Small intestine (tissue), 7 donors: ENCODE measurements around the gene OR4D6. TPM values are rescaled to one million over a fixed set of nuclear protein-coding genes. Genes with fewer than 3 reads are reported as not detected.

ENCODE experiments used
- DNase-seq, 2 donors: peaks; one replicate each; pipeline versions ENCODE4 v3.0.0 to v3.0.0-alpha.2; 2013
- FAIRE-seq: peaks from 2 replicates; lab custom pipeline; 2012; peaks lifted over from hg19 to GRCh38; lab: Jason Lieb, UNC
- H3K27ac ChIP-seq, 3 donors: one replicate each; pipeline ENCODE4 v1.5.1; 2013; ENCODE audit warnings: low read length in 2 of 3, mild to moderate bottlenecking in 2 of 3, control low read depth in 1 of 3, inconsistent platforms in 1 of 3, low read depth in 1 of 3, moderate library complexity in 1 of 3
- H3K27me3 ChIP-seq, 3 donors: one replicate each; pipeline ENCODE4 v1.6.1; 2013; ENCODE audit warnings: low read length in 3 of 3, inconsistent platforms in 1 of 3; ENCODE audit not compliant: control insufficient read depth in 3 of 3, insufficient read depth in 3 of 3
- H3K36me3 ChIP-seq, 3 donors: one replicate each; pipeline ENCODE4 v1.6.1; 2013; ENCODE audit warnings: low read length in 3 of 3, inconsistent platforms in 1 of 3, low read depth in 1 of 3, mild to moderate bottlenecking in 1 of 3, moderate library complexity in 1 of 3; ENCODE audit not compliant: control insufficient read depth in 3 of 3, insufficient read depth in 2 of 3
- H3K4me1 ChIP-seq, 3 donors: one replicate each; pipeline ENCODE4 v1.6.1; 2013; ENCODE audit warnings: low read length in 2 of 3, inconsistent platforms in 1 of 3, low read depth in 1 of 3, mild to moderate bottlenecking in 1 of 3, moderate library complexity in 1 of 3; ENCODE audit not compliant: control insufficient read depth in 3 of 3, insufficient read depth in 2 of 3
- H3K4me3 ChIP-seq, 3 donors: one replicate each; pipeline ENCODE4 v1.5.1; 2013; ENCODE audit warnings: low read length in 3 of 3, control low read depth in 1 of 3, inconsistent platforms in 1 of 3, low read depth in 1 of 3, mild to moderate bottlenecking in 1 of 3, moderate library complexity in 1 of 3
- H3K9me3 ChIP-seq, 2 donors: one replicate each; pipeline ENCODE4 v1.6.1; 2013; ENCODE audit warnings: low read depth in 1 of 2, low read length in 1 of 2; ENCODE audit not compliant: control insufficient read depth in 2 of 2, insufficient read depth in 1 of 2
- WGBS, 3 donors: extraction: QIAGEN DNeasy Blood & Tissue Kit; methylation state at CpG; one replicate each; pipeline ENCODE4 v1.1.7; 2013; 5-methylcytosine and 5-hydroxymethylcytosine counted together
- polyA plus RNA-seq, 4 donors: library from polyadenylated mRNA; stranded (reverse) in 3 of 4; unstranded in 1 of 4; fragments of 200-250 nt in 3 of 4; fragments of 120-200 nt in 1 of 4; gene quantifications; one replicate each; pipeline versions ENCODE4 v1.2.1 to v1.2.3, GENCODE V29; 2013
- donor health status: healthy with polysubstance abuse.
- donor health status: control.
- donor health status: control.
- donor health status: Bipolar disorder and iron deficiency.
- donor health status: healthy.

OR4D6 gene
- polyA plus RNA-seq, 4 donors = not detected

GRCh38 chr11:59463190-59463641 is 6.5 kb downstream of the OR4D6 start:
- FAIRE-seq (no peak), DNase-seq (no peak)
- WGBS, 3 donors = 39 to 52% (median 46%) methylated on average over 5 of the region's 5 CpGs
- no peak overlapping the region for H3K27ac ChIP-seq
- H3K27me3 ChIP-seq = no peaks in the 10 kb centered on the region
- no peaks in the 10 kb centered on the region for H3K36me3 ChIP-seq
- no peaks in the 10 kb centered on the region for H3K9me3 ChIP-seq
- no peak overlapping the region for H3K4me3 ChIP-seq
- H3K4me1 ChIP-seq = no peaks in the 10 kb centered on the region

GRCh38 chr11:59473015-59473414 is 16.3 kb downstream of the OR4D6 start, which contains the start of gene OR4D10:
TSS of gene OR4D10 (plus strand) at chr11:59473315. CDS start at chr11:59477430, 4,115 bp downstream.
- FAIRE-seq = no peak
- Histone ChIP-seq H3K9me3 (no peaks in the 10 kb centered on the region), H3K27me3 (no peaks in the 10 kb centered on the region), H3K4me1 (no peaks in the 10 kb centered on the region), H3K36me3 (no peaks in the 10 kb centered on the region), H3K4me3 (no peak within 1 kb of the TSS), H3K27ac (no peak within 1 kb of the TSS)
- DNase-seq = no peak

GRCh38 chr11:59475176-59475575 is 18.4 kb downstream of the OR4D6 start:
- Histone ChIP-seq H3K4me1 (no peaks in the 10 kb centered on the region), H3K27ac (no peak overlapping the region), H3K4me3 (no peak overlapping the region), H3K9me3 (no peaks in the 10 kb centered on the region), H3K27me3 (no peaks in the 10 kb centered on the region), H3K36me3 (no peaks in the 10 kb centered on the region)
- DNase-seq = no peak
- 63 to 75% (median 68%) methylated on average over 9 of the region's 9 CpGs for WGBS, 3 donors
- FAIRE-seq = no peak

- Histone ChIP-seq H3K4me3 (no peak overlapping the region), H3K36me3 (no peaks in the 10 kb centered on the region), H3K4me1 (no peaks in the 10 kb centered on the region), H3K27ac (no peak overlapping the region), H3K9me3 (no peaks in the 10 kb centered on the region), H3K27me3 (no peaks in the 10 kb centered on the region)
- DNase-seq (peak in 1 of 2 donors; percentile 5), FAIRE-seq (no peak)
These were observed 23.1 kb downstream of the OR4D6 start for GRCh38 chr11:59479906-59480305.

GRCh38 chr11:59480359-59480758 is 23.6 kb downstream of the OR4D6 start:
- Histone ChIP-seq H3K4me3 (no peak overlapping the region), H3K36me3 (no peaks in the 10 kb centered on the region), H3K4me1 (no peaks in the 10 kb centered on the region), H3K27me3 (no peaks in the 10 kb centered on the region), H3K9me3 (no peaks in the 10 kb centered on the region), H3K27ac (no peak overlapping the region)
- DNase-seq (no peak), FAIRE-seq (no peak)
- WGBS, 3 donors = 75 to 80% (median 78%) methylated on average over 3 of the region's 3 CpGs

- no peaks in the 10 kb centered on the region for H3K9me3 ChIP-seq
- FAIRE-seq (no peak), DNase-seq (no peak)
- 34 to 77% (median 39%) methylated on average over 1 of the region's 1 CpG for WGBS, 3 donors
- H3K4me3 ChIP-seq = no peak overlapping the region
- H3K27me3 ChIP-seq = peaks cover 0 to under 1% (median 0%) of the 10 kb centered on the region in 3 donors
- no peaks in the 10 kb centered on the region for H3K4me1 ChIP-seq
- no peaks in the 10 kb centered on the region for H3K36me3 ChIP-seq
- no peak overlapping the region for H3K27ac ChIP-seq
These were observed 45.2 kb downstream of the OR4D6 start for GRCh38 chr11:59501931-59502330.

GRCh38 chr11:59503276-59503675 is 46.5 kb downstream of the OR4D6 start, which contains the start of gene OR4D11:
TSS of gene OR4D11 (plus strand) at chr11:59503576. CDS start at chr11:59503576, 0 bp downstream.
- DNase-seq (no peak), FAIRE-seq (no peak)
- no peak within 1 kb of the TSS for H3K4me3 ChIP-seq
- no peaks in the 10 kb centered on the region for H3K9me3 ChIP-seq
- no peaks in the 10 kb centered on the region for H3K27me3 ChIP-seq
- no peak within 1 kb of the TSS for H3K27ac ChIP-seq
- H3K36me3 ChIP-seq = no peaks in the 10 kb centered on the region
- no peaks in the 10 kb centered on the region for H3K4me1 ChIP-seq

Other genes starting within 250 kb of the OR4D6 start
- gene MPEG1, start 244.0 kb upstream of the OR4D6 start, polyA plus RNA-seq = 10 to 100 TPM in 1 of 4 donors, 1 to 10 TPM in 3; 1.8 to 40.1 (median 7.6) TPM
- not detected for gene OR5AN1, start 98.1 kb upstream of the OR4D6 start, polyA plus RNA-seq
- gene OR5A2, start 30.5 kb upstream of the OR4D6 start, polyA plus RNA-seq = not detected
- not detected for gene OR5A1, start 20.5 kb upstream of the OR4D6 start, polyA plus RNA-seq
- gene OR4D10, start 16.4 kb downstream of the OR4D6 start, polyA plus RNA-seq = not detected
- not detected for gene OR4D11, start 46.6 kb downstream of the OR4D6 start, polyA plus RNA-seq
- not detected for gene OR4D9, start 54.6 kb downstream of the OR4D6 start, polyA plus RNA-seq
- gene OSBP, start 158.8 kb downstream of the OR4D6 start, polyA plus RNA-seq = 10 to 100 TPM; 22.2 to 45.3 (median 26.6) TPM
- gene PATL1, start 212.1 kb downstream of the OR4D6 start, polyA plus RNA-seq = 10 to 100 TPM; 14.5 to 36.2 (median 19.0) TPM